Skeletal muscle satellite cell (primary cell): ENCODE data around the gene FOXP1.

Experiments used
- H3K27me3 ChIP-seq: 2 replicates; pipeline ENCODE4 v1.7.0; 2013; ENCODE audit warnings: low read length; ENCODE audit not compliant: control insufficient read depth, insufficient read depth
- H3K36me3 ChIP-seq: 2 replicates; pipeline ENCODE4 v1.7.0; 2013; ENCODE audit warnings: mild to moderate bottlenecking, control low read depth, low read length; ENCODE audit not compliant: insufficient read depth
- H3K4me1 ChIP-seq: 2 replicates; pipeline ENCODE4 v1.7.0; 2013; ENCODE audit warnings: low read length; ENCODE audit not compliant: control insufficient read depth, insufficient read depth
- H3K4me2 ChIP-seq: 2 replicates; pipeline ENCODE4 v1.7.0; 2013; ENCODE audit warnings: mild to moderate bottlenecking, low read length
- H3K4me3 ChIP-seq: 2 replicates; pipeline ENCODE4 v1.7.0; 2013; ENCODE audit warnings: low read length
- H3K9ac ChIP-seq: 2 replicates; pipeline ENCODE4 v1.7.0; 2013; ENCODE audit warnings: mild to moderate bottlenecking, low read depth, low read length, moderate library complexity
- H3K9me3 ChIP-seq: replicated peaks from 2 replicates; pipeline ENCODE4 v1.7.0; 2013; ENCODE audit warnings: mild to moderate bottlenecking, control low read depth, low read length

Gene FOXP1

DNA sequence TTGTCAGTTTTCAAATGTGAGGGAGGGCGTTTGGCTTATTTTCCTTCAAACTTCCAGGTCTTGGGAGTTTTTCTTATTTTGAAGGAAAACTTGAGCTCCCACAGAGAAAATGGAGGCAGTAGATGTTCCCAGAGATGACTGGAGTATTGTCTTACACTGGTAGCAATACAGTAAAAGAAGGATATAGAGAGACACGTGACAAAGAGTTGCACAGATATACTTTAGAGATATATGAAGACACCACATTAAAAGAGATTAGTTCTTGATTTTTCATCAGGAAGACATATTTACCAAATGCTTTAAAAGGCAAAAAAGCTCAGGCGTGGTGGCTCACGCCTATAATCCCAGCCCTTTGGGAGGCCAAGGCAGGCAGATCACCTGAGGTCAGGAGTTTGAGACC, 490.9 kb downstream of the FOXP1 start:
- Histone ChIP-seq H3K9ac (no peak overlapping the region), H3K27me3 (no peaks in the 10 kb centered on the region), H3K36me3 (no peaks in the 10 kb centered on the region), H3K4me3 (no peak overlapping the region), H3K9me3 (no peaks in the 10 kb centered on the region), H3K4me1 (peaks cover 21% of the 10 kb centered on the region), H3K4me2 (no peak overlapping the region)

DNA sequence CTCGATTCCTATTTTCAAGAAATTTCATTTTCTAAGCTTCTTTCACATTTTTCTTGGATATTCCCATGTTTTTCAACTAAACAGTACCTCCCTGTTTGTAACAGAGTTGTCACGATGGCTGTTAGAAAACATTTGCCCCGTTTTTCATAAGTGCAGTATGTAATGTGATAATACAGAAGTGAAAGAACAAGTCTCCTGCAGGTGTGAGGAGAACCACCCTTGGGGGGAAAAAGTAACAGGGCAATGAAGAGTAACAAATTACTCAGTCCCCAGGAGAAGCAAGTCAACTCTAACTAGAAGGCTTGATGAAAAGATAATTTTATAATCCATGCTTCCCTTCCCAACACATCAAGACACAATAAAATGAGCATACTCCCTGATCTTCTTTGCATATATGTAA, 493.3 kb downstream of the FOXP1 start:
- Histone ChIP-seq H3K4me1 (peaks cover 34% of the 10 kb centered on the region), H3K36me3 (no peaks in the 10 kb centered on the region), H3K27me3 (no peaks in the 10 kb centered on the region), H3K9ac (no peak overlapping the region), H3K4me3 (no peak overlapping the region), H3K4me2 (no peak overlapping the region), H3K9me3 (no peaks in the 10 kb centered on the region)

DNA sequence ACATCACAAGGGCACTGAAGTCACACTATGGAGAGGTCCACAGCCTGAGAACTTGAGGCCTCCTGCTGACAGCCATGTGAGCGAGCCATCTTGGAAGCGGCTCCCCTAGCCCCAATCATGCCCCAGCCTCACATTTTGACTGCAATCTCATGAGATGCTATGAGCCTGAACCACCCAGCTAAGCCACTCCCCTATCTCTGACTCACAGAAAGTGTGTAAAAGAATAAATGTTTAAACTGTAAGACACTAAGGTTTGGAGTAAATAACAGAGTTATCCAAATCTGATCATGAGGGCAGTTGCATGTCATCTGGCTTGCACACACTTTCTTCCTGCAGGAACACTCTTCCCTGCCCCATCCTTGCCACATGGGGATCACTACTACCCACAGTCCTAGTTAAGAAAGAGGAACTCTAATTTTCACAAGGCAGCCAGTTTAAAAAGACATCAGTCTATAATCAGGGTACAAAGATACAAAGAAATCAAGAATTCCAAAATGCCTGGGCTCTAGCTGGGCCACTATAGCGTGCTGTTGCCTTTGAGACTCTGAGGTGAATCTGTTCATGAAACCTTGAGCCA, 494.2 kb downstream of the FOXP1 start:
- no peaks in the 10 kb centered on the region for H3K9me3 ChIP-seq
- no peaks in the 10 kb centered on the region for H3K27me3 ChIP-seq
- H3K4me2 ChIP-seq = no peak overlapping the region
- H3K4me3 ChIP-seq = no peak overlapping the region
- H3K4me1 ChIP-seq = peaks cover 40% of the 10 kb centered on the region
- no peaks in the 10 kb centered on the region for H3K36me3 ChIP-seq
- no peak overlapping the region for H3K9ac ChIP-seq

DNA sequence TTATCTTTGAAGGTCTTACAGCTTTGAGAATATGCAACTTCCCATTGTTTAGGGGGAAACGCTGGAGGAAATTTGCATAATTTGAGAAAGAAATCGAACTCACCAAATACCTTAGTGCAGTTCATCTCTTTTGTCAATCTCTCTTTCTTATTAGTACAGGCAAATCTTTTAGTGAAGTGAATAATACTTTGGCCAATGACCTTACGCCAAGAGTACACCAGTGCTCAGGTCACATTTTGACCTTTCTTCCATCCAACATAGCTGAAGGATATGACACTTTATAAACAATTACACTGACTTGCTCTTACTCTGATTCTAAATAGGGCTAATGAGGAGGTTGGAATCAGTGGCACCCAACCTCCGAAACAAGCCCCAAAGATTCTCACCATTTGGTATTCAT, 494.8 kb downstream of the FOXP1 start:
- Histone ChIP-seq H3K9me3 (no peaks in the 10 kb centered on the region), H3K4me1 (peaks cover 46% of the 10 kb centered on the region), H3K4me3 (no peak overlapping the region), H3K9ac (no peak overlapping the region), H3K36me3 (no peaks in the 10 kb centered on the region), H3K4me2 (no peak overlapping the region), H3K27me3 (no peaks in the 10 kb centered on the region)

DNA sequence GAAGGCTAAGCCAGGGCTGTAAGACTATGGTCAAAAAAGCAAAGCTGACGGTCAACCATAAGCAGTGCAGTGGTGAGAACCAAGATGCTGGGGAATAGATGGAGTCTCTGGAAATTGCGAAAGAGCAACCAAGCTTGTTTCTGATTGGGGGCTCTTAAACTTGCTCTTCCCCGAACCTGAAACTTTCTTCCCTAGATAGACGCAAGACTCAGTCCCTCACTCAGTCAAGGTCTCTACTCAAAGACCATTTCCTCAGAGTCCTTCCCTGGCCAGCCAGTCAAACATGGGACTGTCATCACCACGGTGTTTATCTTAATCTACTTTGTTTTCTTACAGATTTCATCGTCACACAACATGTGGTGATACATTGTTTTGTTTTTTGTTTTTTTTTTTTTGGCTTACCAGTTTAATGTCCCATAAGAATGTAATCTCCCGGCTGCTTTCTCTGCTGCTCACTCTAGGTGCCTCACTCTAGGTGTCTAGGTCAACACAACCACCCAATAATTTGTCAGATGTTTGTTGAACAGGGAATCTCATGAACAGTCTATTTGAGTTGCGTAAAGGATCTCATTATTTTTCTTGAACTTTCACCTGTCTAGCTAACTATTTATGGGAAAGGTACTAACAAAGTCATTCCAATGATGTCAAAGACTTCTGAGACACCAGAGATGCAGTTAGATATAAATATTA, 495.4 kb downstream of the FOXP1 start:
- peaks cover 50% of the 10 kb centered on the region for H3K4me1 ChIP-seq
- H3K9me3 ChIP-seq = no peaks in the 10 kb centered on the region
- no peak overlapping the region for H3K4me3 ChIP-seq
- no peaks in the 10 kb centered on the region for H3K36me3 ChIP-seq
- no peaks in the 10 kb centered on the region for H3K27me3 ChIP-seq
- H3K4me2 ChIP-seq = no peak overlapping the region
- H3K9ac ChIP-seq = peak overlapping the region; percentile 22

DNA sequence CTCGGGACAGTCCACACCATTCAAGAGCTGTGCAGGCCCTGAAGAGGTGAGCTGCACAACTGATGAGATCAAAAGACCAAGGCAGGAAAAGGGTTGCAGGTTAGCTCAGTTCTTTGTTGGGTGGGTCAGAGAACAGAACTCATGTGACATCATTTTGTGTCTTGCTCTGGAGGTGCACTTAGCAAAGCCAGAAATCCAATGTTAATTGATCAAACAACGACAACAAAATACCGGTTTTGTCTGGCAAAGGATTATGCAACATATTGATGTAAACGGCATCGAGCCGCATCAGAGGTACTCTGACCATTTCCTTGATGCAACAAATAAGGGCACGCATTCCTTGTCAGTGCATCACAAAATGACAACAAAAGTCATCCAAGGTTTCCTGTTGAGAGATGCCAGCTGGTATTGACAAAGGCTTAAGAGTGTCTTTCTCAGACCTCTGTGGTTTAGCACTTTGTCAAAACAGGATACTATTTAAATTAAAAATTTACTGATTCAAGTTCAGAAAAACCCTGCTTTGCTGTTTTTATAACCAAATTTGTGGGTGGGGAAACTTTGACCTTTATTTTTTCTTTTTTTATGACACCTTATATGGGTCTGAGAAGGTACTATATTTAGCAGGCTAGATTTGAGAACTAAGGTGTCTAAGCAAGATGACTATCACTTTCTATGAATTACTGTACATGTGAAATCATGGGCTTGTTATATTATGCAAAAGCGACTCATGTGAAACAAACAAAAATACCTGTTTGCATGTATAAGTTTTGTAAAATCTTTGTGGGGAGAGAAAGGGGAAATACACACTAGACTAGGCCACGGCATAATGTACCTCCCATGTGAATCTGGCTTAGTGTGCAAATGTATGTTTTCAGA, 496.1 kb downstream of the FOXP1 start:
- Histone ChIP-seq H3K4me2 (no peak overlapping the region), H3K27me3 (no peaks in the 10 kb centered on the region), H3K4me3 (no peak overlapping the region), H3K36me3 (no peaks in the 10 kb centered on the region), H3K9me3 (no peaks in the 10 kb centered on the region), H3K9ac (peak overlapping the region; percentile 42), H3K4me1 (peaks cover 50% of the 10 kb centered on the region)

DNA sequence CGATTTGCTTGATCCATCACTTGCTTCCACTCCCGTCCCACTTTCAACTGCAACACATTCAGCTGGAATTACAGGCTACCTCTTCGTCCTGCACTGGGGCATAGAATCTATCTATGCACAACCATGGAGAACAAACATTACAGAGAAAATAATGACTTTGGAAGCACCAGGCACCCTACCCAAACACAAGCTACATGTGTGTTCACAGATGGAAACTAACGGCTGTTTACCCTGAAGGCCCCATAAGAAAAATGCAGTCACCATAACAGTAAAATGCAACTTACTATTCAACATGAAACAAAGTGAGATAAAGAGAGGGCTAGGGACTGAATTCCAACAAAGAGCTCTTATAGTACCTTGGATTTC, 496.8 kb downstream of the FOXP1 start:
- peak overlapping the region; percentile 42 for H3K9ac ChIP-seq
- no peak overlapping the region for H3K4me2 ChIP-seq
- H3K4me3 ChIP-seq = no peak overlapping the region
- no peaks in the 10 kb centered on the region for H3K9me3 ChIP-seq
- peaks cover 50% of the 10 kb centered on the region for H3K4me1 ChIP-seq
- no peaks in the 10 kb centered on the region for H3K27me3 ChIP-seq
- no peaks in the 10 kb centered on the region for H3K36me3 ChIP-seq

DNA sequence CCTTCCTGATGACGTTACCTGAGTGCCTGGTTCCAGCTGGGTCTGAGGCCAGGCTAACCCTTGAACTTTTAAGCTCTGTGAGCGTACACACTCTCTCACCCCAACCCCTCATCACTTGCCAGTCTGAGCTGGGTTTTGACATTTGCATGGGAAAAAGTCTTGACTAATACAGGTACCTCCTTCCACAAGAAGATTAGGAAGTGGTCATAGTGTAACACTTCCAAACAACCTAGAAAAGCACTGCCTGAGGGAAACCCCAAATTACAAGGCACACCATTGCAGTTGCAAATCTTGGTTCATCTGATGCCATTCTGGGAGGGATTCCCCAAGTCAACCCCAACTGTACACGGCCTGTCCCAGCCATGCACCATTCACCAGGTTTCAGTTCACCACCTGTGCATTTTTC, 499.8 kb downstream of the FOXP1 start:
- peaks cover 59% of the 10 kb centered on the region for H3K4me1 ChIP-seq
- H3K4me2 ChIP-seq = no peak overlapping the region
- H3K4me3 ChIP-seq = no peak overlapping the region
- no peaks in the 10 kb centered on the region for H3K9me3 ChIP-seq
- H3K9ac ChIP-seq = no peak overlapping the region
- H3K36me3 ChIP-seq = no peaks in the 10 kb centered on the region
- no peaks in the 10 kb centered on the region for H3K27me3 ChIP-seq

DNA sequence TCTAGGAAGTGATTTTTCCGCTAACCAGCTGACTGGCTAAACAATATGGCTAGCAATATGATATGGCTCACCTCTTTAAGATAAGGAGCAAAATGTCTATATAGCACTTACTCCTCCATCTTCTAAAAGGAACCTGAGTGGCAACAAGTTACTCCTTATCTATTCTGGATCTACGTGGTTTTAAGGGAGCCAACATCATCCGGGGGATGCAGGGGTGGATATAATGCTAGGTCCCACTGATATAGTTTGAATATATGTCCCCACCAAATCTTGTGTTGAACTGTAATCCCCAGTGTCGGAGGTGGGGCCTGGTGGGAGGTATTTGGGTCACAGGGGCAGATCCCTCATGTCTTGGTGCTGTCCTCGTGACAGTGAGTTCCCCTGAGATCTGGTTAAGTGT, 500.7 kb downstream of the FOXP1 start:
- Histone ChIP-seq H3K9me3 (no peaks in the 10 kb centered on the region), H3K36me3 (no peaks in the 10 kb centered on the region), H3K4me2 (no peak overlapping the region), H3K4me1 (peaks cover 59% of the 10 kb centered on the region), H3K4me3 (no peak overlapping the region), H3K27me3 (no peaks in the 10 kb centered on the region), H3K9ac (no peak overlapping the region)

DNA sequence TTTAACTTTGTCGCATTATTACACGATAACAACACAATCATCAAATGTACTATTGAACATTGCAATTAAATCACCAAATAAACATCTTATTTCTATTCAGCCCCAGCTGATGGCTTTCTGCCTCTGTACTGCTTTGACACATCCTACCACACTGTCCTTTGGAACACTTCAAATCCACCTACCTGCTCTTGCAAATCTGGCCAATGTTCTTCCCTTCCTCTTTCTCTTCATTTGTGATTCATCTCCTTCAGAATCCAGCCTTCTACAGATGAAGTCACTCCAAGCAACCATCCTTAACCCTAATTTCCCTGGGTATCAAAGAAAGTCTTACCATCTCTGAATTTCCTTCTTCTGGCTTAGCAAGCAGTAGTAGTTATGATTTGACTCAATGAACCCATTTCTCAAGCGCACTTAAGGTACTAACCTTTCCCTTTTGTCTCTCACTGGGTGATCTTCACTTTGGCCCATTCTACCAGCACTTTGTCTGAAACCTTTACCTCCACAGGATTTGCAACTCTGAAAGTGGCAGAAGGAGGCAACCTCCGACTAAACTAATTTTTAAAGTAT, 502.9 kb downstream of the FOXP1 start:
- peaks cover 64% of the 10 kb centered on the region for H3K4me1 ChIP-seq

DNA sequence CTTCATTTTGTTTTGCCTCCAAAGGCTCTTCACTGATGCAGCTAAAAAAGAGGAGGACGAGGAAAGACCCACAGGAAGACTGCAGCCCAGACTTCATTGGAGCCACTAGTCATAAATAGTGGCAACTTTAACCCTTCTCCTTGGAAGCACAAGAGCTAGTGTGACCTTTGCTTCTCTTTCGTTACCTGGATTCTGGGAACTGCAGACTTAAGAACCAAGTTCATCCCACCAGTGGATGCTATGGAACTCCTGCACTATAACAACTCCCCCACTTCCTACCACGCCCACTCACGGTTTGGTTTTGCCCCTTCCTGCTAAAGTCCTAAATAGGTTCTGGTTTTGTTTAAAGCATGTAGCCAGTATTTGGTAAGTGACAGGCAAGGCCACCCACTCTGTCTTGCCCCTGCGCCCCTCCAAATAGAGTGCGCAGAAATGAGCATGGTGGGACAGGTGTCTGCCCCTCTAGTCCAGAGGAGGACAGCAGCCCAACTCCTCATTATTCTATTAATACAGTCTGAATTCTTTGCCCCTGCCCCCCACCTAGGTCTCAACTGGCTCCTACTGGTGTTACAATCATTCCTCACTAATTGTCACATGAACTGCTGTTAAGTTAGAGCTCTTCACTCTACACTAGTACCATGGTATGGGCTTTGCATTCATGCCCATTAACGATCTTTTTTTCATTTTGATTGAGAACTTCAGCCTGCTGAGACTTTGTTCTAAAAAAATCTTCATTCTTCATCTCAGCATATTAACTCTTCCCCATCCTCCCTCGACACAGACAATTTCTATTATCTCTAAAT, 504.6 kb downstream of the FOXP1 start:
- Histone ChIP-seq H3K4me1 (peaks cover 66% of the 10 kb centered on the region), H3K27me3 (no peaks in the 10 kb centered on the region), H3K4me2 (peak overlapping the region; percentile 3), H3K9ac (peak overlapping the region; percentile 14), H3K36me3 (no peaks in the 10 kb centered on the region), H3K9me3 (no peaks in the 10 kb centered on the region), H3K4me3 (no peak overlapping the region)

More for the DNA sequence above, 502.9 kb downstream of the FOXP1 start:
- Histone ChIP-seq H3K9me3 (no peaks in the 10 kb centered on the region), H3K4me2 (no peak overlapping the region), H3K36me3 (no peaks in the 10 kb centered on the region), H3K4me3 (no peak overlapping the region), H3K27me3 (no peaks in the 10 kb centered on the region), H3K9ac (no peak overlapping the region)
